AG04450 (cell line): Measurements from ENCODE around the gene C3orf18. TPM values are rescaled to one million over a fixed set of nuclear protein-coding genes. Genes with fewer than 3 reads are reported as not detected.
A peak's percentile ranks its signal among the peaks of the same experiment; 100 is the strongest.

Experiments used
- CTCF ChIA-PET: fragments of 300-600, 350-600 bp; formaldehyde crosslinking; extraction: SDS; loops from one replicate; lab custom pipeline; 2022; ENCODE audit warnings: antibody characterized with exemption, inconsistent platforms; lab: Charles Lee
- POLR2A ChIA-PET: fragments of 350-600 bp; formaldehyde crosslinking; extraction: SDS; loops from one replicate; lab custom pipeline; 2021; ENCODE audit warnings: antibody characterized with exemption, inconsistent platforms; lab: Yijun Ruan, JAX
- DNase-seq: peaks from one replicate; pipeline ENCODE4 v3.0.0-alpha.2; 2011; ENCODE audit warnings: low read depth, low spot score
- H3K27ac ChIP-seq: one replicate; pipeline ENCODE4 v1.5.1; 2012; ENCODE audit warnings: low read depth, low read length, control low read depth
- H3K27me3 ChIP-seq: one replicate; pipeline ENCODE4 v1.6.0; 2012; ENCODE audit warnings: low read length; ENCODE audit not compliant: control insufficient read depth, insufficient read depth
- H3K4me3 ChIP-seq: 2 replicates; pipeline ENCODE4 v1.5.1; 2011; ENCODE audit warnings: mild to moderate bottlenecking, low read depth, low read length, control low read depth
- H3K9me3 ChIP-seq: 2 replicates; pipeline ENCODE4 v1.5.1; 2012; ENCODE audit warnings: low read length; ENCODE audit not compliant: control insufficient read depth, insufficient read depth
- CTCF ChIP-seq: IDR thresholded peaks from 2 replicates; pipeline ENCODE4 v1.5.1; 2011; ENCODE audit warnings: low read depth, low read length, control low read depth, inconsistent platforms
- polyA plus RNA-seq: library from polyadenylated mRNA; depleted of rRNA; stranded (reverse); fragments of >200 nt; gene quantifications from 2 replicates; pipeline ENCODE4 v1.2.3, GENCODE V29; 2011

Gene C3orf18
- polyA plus RNA-seq, 1 experiment, result 10.0 TPM

GRCh38 chr3:50610181-50610971 is 42.8 kb upstream of the C3orf18 start:
- CTCF ChIA-PET, result interaction anchor here (0.5 to 12.3 kb wide), 4 partner anchors 38 to 1620 kb away, joined by 3 to 436 read pairs (median 4); partner anchors contain the start of genes C3orf18 and HEMK1
- Histone ChIP-seq H3K4me3 (peak overlapping the region; percentile 81), H3K27me3 (no peaks in the 10 kb centered on the region), H3K9me3 (no peaks in the 10 kb centered on the region), H3K27ac (no peak overlapping the region)
- no peak for TF ChIP-seq CTCF
- no peak for DNase-seq
- POLR2A ChIA-PET, result interaction anchor here (2.6 to 2.8 kb wide), 2 partner anchors 9 to 41 kb away, joined by 48 to 61 read pairs; partner anchors contain the start of gene HEMK1

GRCh38 chr3:50609763-50610085 is 42.2 kb upstream of the C3orf18 start:
- POLR2A ChIA-PET, result interaction anchor here (1.0 to 2.8 kb wide), 3 partner anchors 8 to 775 kb away, joined by 3 to 61 read pairs (median 48); partner anchors contain the start of genes HEMK1 and MANF

GRCh38 chr3:50609071-50609762 is 41.7 kb upstream of the C3orf18 start:
- TF ChIP-seq CTCF, result no peak
- Histone ChIP-seq H3K9me3 (no peaks in the 10 kb centered on the region), H3K27ac (no peak overlapping the region), H3K27me3 (no peaks in the 10 kb centered on the region), H3K4me3 (no peak overlapping the region)
- DNase-seq, result no peak
- CTCF ChIA-PET, result interaction anchor here (0.6 to 12.3 kb wide), 2 partner anchors 36 to 1060 kb away, joined by 3 to 436 read pairs; partner anchors contain the start of genes C3orf18 and HEMK1
- POLR2A ChIA-PET, result interaction anchor here (1.0 kb wide), 1 partner anchor 776 kb away, joined by 3 read pairs; the partner anchor contains the start of gene MANF

More at GRCh38 chr3:50609763-50610085, 42.2 kb upstream of the C3orf18 start:
- H3K4me3 ChIP-seq, result no peak overlapping the region
- no peak overlapping the region for H3K27ac ChIP-seq
- CTCF ChIA-PET, result interaction anchor here (12.3 kb wide), 1 partner anchor 37 kb away, joined by 436 read pairs; the partner anchor contains the start of genes C3orf18 and HEMK1
- no peak for TF ChIP-seq CTCF
- no peak for DNase-seq
- H3K9me3 ChIP-seq, result no peaks in the 10 kb centered on the region
- H3K27me3 ChIP-seq, result no peaks in the 10 kb centered on the region

GRCh38 chr3:50608278-50608677 is 40.7 kb upstream of the C3orf18 start:
- no peak overlapping the region for H3K27ac ChIP-seq
- H3K27me3 ChIP-seq, result no peaks in the 10 kb centered on the region
- POLR2A ChIA-PET, result interaction anchor here (1.4 kb wide), 1 partner anchor 39 kb away, joined by 4 read pairs; no protein-coding TSS in a partner anchor
- no peaks in the 10 kb centered on the region for H3K9me3 ChIP-seq
- CTCF ChIA-PET, result interaction anchor here (12.3 kb wide), 1 partner anchor 36 kb away, joined by 436 read pairs; the partner anchor contains the start of genes C3orf18 and HEMK1
- TF ChIP-seq CTCF, result no peak
- DNase-seq, result no peak
- no peak overlapping the region for H3K4me3 ChIP-seq
